PC-3 (cell line): ENCODE data around the gene B3GNT8. TPM values are rescaled to one million over a fixed set of nuclear protein-coding genes. Genes with fewer than 3 reads are reported as not detected.

ENCODE experiments used
- ATAC-seq: fragments of 200-7000 bp; cut with Tn5 transposase; 2 replicates; pipeline ENCODE4 v1.9.1; 2020; ENCODE audit warnings: mild to moderate bottlenecking, moderate library complexity
- BruUV-seq: library from RNA; stranded (reverse); fragments of 400-500 nt; replicated peaks from 2 replicates; lab custom pipeline; 2021; lab: Mats Ljungman, UMichigan
- CTCF ChIA-PET: fragments of 300-600 bp; sonication (Branson Sonifier 250); formaldehyde crosslinking; loops from one replicate; lab custom pipeline; 2022; ENCODE audit warnings: antibody characterized with exemption; lab: Charles Lee
- POLR2A ChIA-PET: fragments of 300-600 bp; sonication (Branson Sonifier 250); formaldehyde crosslinking; loops from one replicate; lab custom pipeline; 2022; ENCODE audit warnings: antibody characterized with exemption; ENCODE audit not compliant: unreplicated experiment; lab: Charles Lee
- DNase-seq: peaks from one replicate; pipeline ENCODE4 v3.0.0-alpha.2; 2015
- H2AFZ ChIP-seq: fragments of 300-600 bp; sonication (generic); 2 replicates; pipeline ENCODE4 v1.6.0; 2016; ENCODE audit warnings: antibody characterized with exemption, low read length
- H3F3A ChIP-seq: fragments of 300-600 bp; sonication (generic); one replicate; pipeline ENCODE4 v1.6.0; 2017; ENCODE audit warnings: antibody characterized with exemption, low read length, control low read depth, mild to moderate bottlenecking; ENCODE audit not compliant: unreplicated experiment
- H3K27ac ChIP-seq: fragments of 300-600 bp; sonication (generic); 2 replicates; pipeline ENCODE4 v1.5.1; 2016; ENCODE audit warnings: mild to moderate bottlenecking, low read length
- H3K27me3 ChIP-seq: fragments of 300-600 bp; sonication (generic); 2 replicates; pipeline ENCODE4 v1.6.1; 2016; ENCODE audit warnings: low read length, mixed read lengths
- H3K36me3 ChIP-seq: fragments of 300-600 bp; sonication (generic); 2 replicates; pipeline ENCODE4 v1.6.1; 2016; ENCODE audit warnings: low read depth, mixed run types, low read length, mixed read lengths
- H3K4me1 ChIP-seq: fragments of 300-600 bp; sonication (generic); 2 replicates; pipeline ENCODE4 v1.5.1; 2016; ENCODE audit warnings: low read length; ENCODE audit not compliant: insufficient read depth
- H3K4me2 ChIP-seq: fragments of 300-600 bp; sonication (generic); 2 replicates; pipeline ENCODE4 v1.6.0; 2016; ENCODE audit warnings: low read length
- H3K4me3 ChIP-seq: fragments of 300-600 bp; sonication (generic); 2 replicates; pipeline ENCODE4 v1.5.1; 2016; ENCODE audit warnings: mild to moderate bottlenecking, low read length, mixed read lengths
- H3K79me2 ChIP-seq: fragments of 300-600 bp; sonication (generic); 2 replicates; pipeline ENCODE4 v1.6.1; 2017; ENCODE audit warnings: low read length, mixed read lengths
- H3K9ac ChIP-seq: fragments of 300-600 bp; sonication (generic); 2 replicates; pipeline ENCODE4 v1.6.0; 2016; ENCODE audit warnings: mild to moderate bottlenecking, low read length
- H3K9me2 ChIP-seq: fragments of 300-600 bp; sonication (generic); replicated peaks from 2 replicates; pipeline ENCODE4 v1.6.1; 2016; ENCODE audit warnings: mixed run types, low read length, mixed read lengths
- H3K9me3 ChIP-seq: fragments of 300-600 bp; sonication (generic); 2 replicates; pipeline ENCODE4 v1.6.1; 2016; ENCODE audit warnings: low read length, mixed read lengths
- H4K20me1 ChIP-seq: fragments of 300-600 bp; sonication (generic); 2 replicates; pipeline ENCODE4 v1.6.1; 2016; ENCODE audit warnings: low read length, mixed read lengths
- EZH2 ChIP-seq: fragments of 300-600 bp; sonication (generic); IDR thresholded peaks from one replicate; pipeline ENCODE4 v1.6.1; 2017; ENCODE audit warnings: antibody characterized with exemption, mild to moderate bottlenecking, low read length; ENCODE audit not compliant: unreplicated experiment
- EZH2phosphoT487 ChIP-seq: fragments of 300-600 bp; sonication (generic); IDR thresholded peaks from 2 replicates; pipeline ENCODE4 v1.6.1; 2018; ENCODE audit warnings: mild to moderate bottlenecking, antibody characterized with exemption, low read length, borderline replicate concordance
- intact Hi-C: fragments of 100-400 bp; cut with micrococcal nuclease; formaldehyde crosslinking; loops from 2 replicates; pipeline ENCODE4 v1.9.0; 2023
- total RNA-seq: library from RNA; depleted of rRNA; stranded (reverse); fragments of >200 nt; gene quantifications from 2 replicates; pipeline ENCODE4 v1.2.3, GENCODE V29; 2014
- TF ChIP-seq, protein P1 (sequence below): fragments of 300-600 bp; sonication (generic); conservative IDR thresholded peaks from 2 replicates; pipeline ENCODE4 v1.5.1; 2017; ENCODE audit warnings: antibody characterized with exemption, low read depth, mild to moderate bottlenecking, low read length

Gene B3GNT8
- total RNA-seq, 1 experiment from 2014 or later: 2.3 TPM

DNA sequence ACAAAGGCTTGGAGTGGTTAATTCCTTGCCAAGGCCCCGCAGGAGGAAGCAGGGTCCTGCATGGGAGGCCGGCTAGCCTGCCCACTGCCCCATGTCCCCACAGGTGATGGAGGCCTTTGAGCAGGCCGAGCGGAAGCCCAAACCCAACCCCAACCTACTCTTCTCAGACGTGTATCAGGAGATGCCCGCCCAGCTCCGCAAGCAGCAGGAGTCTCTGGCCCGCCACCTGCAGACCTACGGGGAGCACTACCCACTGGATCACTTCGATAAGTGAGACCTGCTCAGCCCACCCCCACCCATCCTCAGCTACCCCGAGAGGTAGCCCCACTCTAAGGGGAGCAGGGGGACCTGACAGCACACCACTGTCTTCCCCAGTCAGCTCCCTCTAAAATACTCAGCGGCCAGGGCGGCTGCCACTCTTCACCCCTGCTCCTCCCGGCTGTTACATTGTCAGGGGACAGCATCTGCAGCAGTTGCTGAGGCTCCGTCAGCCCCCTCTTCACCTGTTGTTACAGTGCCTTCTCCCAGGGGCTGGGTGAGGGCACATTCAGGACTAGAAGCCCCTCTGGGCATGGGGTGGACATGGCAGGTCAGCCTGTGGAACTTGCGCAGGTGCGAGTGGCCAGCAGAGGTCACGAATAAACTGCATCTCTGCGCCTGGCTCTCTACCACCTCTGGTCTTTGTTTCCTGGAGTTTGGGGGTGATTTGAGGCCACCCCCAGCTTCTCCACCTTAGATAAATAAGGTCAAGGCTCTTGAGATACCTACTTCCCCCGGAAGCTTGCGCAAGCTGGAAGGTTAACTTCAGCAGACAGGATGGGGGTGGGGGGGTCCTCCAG lies 2.6 kb downstream of the B3GNT8 start:
- DNase-seq (no peak), ATAC-seq (no peak)
- Histone ChIP-seq H3K27ac (no peak overlapping the region), H3K9me3 (no peaks in the 10 kb centered on the region), H3F3A (no peaks in the 10 kb centered on the region), H3K9me2 (no peaks in the 10 kb centered on the region), H3K4me1 (no peaks in the 10 kb centered on the region), H3K36me3 (0 out of 2 replicates have a peak, but pooled peaks cover 3% of the 10 kb centered on the region), H3K4me2 (no peak overlapping the region), H2AFZ (no peak overlapping the region), H3K9ac (no peak overlapping the region), H3K4me3 (no peak overlapping the region), H3K27me3 (no peaks in the 10 kb centered on the region), H3K79me2 (no peaks in the 10 kb centered on the region), H4K20me1 (no peaks in the 10 kb centered on the region)
- intact Hi-C loops: no loop called here
- ChIA-PET POLR2A (no interaction called here), CTCF (no interaction called here)
- TF ChIP-seq EZH2phosphoT487 (no peak), EZH2 (no peak)
- TF ChIP-seq, protein P1, sequence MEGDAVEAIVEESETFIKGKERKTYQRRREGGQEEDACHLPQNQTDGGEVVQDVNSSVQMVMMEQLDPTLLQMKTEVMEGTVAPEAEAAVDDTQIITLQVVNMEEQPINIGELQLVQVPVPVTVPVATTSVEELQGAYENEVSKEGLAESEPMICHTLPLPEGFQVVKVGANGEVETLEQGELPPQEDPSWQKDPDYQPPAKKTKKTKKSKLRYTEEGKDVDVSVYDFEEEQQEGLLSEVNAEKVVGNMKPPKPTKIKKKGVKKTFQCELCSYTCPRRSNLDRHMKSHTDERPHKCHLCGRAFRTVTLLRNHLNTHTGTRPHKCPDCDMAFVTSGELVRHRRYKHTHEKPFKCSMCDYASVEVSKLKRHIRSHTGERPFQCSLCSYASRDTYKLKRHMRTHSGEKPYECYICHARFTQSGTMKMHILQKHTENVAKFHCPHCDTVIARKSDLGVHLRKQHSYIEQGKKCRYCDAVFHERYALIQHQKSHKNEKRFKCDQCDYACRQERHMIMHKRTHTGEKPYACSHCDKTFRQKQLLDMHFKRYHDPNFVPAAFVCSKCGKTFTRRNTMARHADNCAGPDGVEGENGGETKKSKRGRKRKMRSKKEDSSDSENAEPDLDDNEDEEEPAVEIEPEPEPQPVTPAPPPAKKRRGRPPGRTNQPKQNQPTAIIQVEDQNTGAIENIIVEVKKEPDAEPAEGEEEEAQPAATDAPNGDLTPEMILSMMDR: no peak
- BruUV-seq: no TSS peak

GRCh38 chr19:41422955-41423354 lies 4.2 kb downstream of the B3GNT8 start:
- H2AFZ ChIP-seq: no peak overlapping the region
- H3K4me1 ChIP-seq: no peaks in the 10 kb centered on the region
- H3K9me2 ChIP-seq: no peaks in the 10 kb centered on the region
- ChIA-PET POLR2A (no interaction called here), CTCF (no interaction called here)
- no peaks in the 10 kb centered on the region for H3F3A ChIP-seq
- no peak overlapping the region for H3K4me3 ChIP-seq
- H3K9ac ChIP-seq: no peak overlapping the region
- H3K79me2 ChIP-seq: no peaks in the 10 kb centered on the region
- 0 out of 2 replicates have a peak, but pooled peaks cover 3% of the 10 kb centered on the region for H3K36me3 ChIP-seq
- TF ChIP-seq EZH2phosphoT487: no peak
- TF ChIP-seq, protein P1: no peak
- no peak for TF ChIP-seq EZH2
- H3K9me3 ChIP-seq: no peaks in the 10 kb centered on the region
- no TSS peak for BruUV-seq
- DNase-seq (no peak), ATAC-seq (no peak)
- no peaks in the 10 kb centered on the region for H4K20me1 ChIP-seq
- H3K27me3 ChIP-seq: no peaks in the 10 kb centered on the region
- no peak overlapping the region for H3K4me2 ChIP-seq
- H3K27ac ChIP-seq: no peak overlapping the region
- intact Hi-C loops: no loop called here

DNA sequence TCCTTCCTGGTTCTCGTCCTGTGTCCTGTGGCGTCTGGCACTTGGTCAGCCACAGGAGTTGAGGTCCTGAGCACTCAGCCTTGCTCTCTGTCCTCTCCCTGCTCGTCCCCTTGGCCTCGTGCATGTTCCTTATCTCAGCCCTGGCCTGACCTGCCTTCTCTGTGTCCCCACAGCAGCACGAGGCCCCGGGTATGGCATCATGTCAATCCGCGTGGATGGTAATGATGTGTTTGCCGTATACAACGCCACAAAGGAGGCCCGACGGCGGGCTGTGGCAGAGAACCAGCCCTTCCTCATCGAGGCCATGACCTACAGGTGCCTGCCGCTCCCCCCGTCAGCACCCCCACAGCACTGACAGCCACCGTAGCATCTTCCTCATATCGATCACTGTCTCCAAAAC lies 4.7 kb downstream of the B3GNT8 start:
- Histone ChIP-seq H3K79me2 (no peaks in the 10 kb centered on the region), H4K20me1 (no peaks in the 10 kb centered on the region), H3K4me2 (no peak overlapping the region), H3K9me2 (no peaks in the 10 kb centered on the region), H3K9me3 (no peaks in the 10 kb centered on the region), H2AFZ (no peak overlapping the region), H3K4me1 (no peaks in the 10 kb centered on the region), H3K27ac (no peak overlapping the region), H3K9ac (no peak overlapping the region), H3K27me3 (no peaks in the 10 kb centered on the region), H3K36me3 (0 out of 2 replicates have a peak, but pooled peaks cover 3% of the 10 kb centered on the region), H3K4me3 (no peak overlapping the region), H3F3A (no peaks in the 10 kb centered on the region)
- TF ChIP-seq EZH2 (no peak), EZH2phosphoT487 (no peak)
- TF ChIP-seq, protein P1: no peak
- ChIA-PET CTCF (no interaction called here), POLR2A (no interaction called here)
- DNase-seq: no peak
- no peak for ATAC-seq
- intact Hi-C loops: no loop called here
- BruUV-seq: no TSS peak
